ENCODE results near the gene DUSP28. TPM values are rescaled to one million over a fixed set of nuclear protein-coding genes. Genes with fewer than 3 reads are reported as not detected.

DUSP28 gene
- total and polyA plus RNA-seq, 2 of the 13 experiments (the other 11 are each of a cell fraction or from before 2014, with no cell fraction given): 5.2 to 8.6 TPM

- no peak for TF ChIP-seq CSRNP1 (CRISPR knock-in tag; IDR thresholded peaks at IDR 0.05)
- TF ChIP-seq ATAD3A (CRISPR knock-in tag; IDR thresholded peaks at IDR 0.05): no peak
- TF ChIP-seq MAF1 (CRISPR knock-in tag; IDR thresholded peaks at IDR 0.05; ENCODE audit: borderline replicate concordance): no peak
- TF ChIP-seq ZNF75D (CRISPR knock-in tag; IDR thresholded peaks at IDR 0.05; ENCODE audit: borderline replicate concordance): no peak
- TF ChIP-seq NCOA5 (CRISPR knock-in tag; IDR thresholded peaks at IDR 0.05): no peak
- TF ChIP-seq NFRKB (IDR thresholded peaks at IDR 0.05): no peak
- TF ChIP-seq ZNF607 (CRISPR knock-in tag; IDR thresholded peaks at IDR 0.05; ENCODE audit: borderline replicate concordance): no peak
- TF ChIP-seq TSC22D2 (CRISPR knock-in tag; IDR thresholded peaks at IDR 0.05; ENCODE audit: borderline replicate concordance): peak; percentile 60; the same call in 1 of the 2 replicates
- peak; percentile 44; the same call in 1 of the 2 replicates for TF ChIP-seq ZNF563 (CRISPR knock-in tag; IDR thresholded peaks at IDR 0.05)
- peak; percentile 94; the same call in 1 of the 2 replicates for TF ChIP-seq ZKSCAN8 (CRISPR knock-in tag; IDR thresholded peaks at IDR 0.05; ENCODE audit: borderline replicate concordance)
- peak; percentile 56; the same call in 1 of the 2 replicates for TF ChIP-seq PITX1 (CRISPR knock-in tag; IDR thresholded peaks at IDR 0.05)
- no peak for TF ChIP-seq ZNF782 (CRISPR knock-in tag; IDR thresholded peaks at IDR 0.05; ENCODE audit: borderline replicate concordance)
- TF ChIP-seq ZFX (CRISPR knock-in tag; IDR thresholded peaks at IDR 0.05; ENCODE audit: low read depth): peak; percentile 68; the same call in 1 of the 2 replicates
- TF ChIP-seq HMG20B (CRISPR knock-in tag; conservative IDR thresholded peaks at IDR 0.05): peak; percentile 56; the same call in 1 of the 2 replicates
- peak; percentile 61; the same call in 1 of the 2 replicates for TF ChIP-seq SAFB2 (CRISPR knock-in tag; IDR thresholded peaks at IDR 0.05; ENCODE audit: borderline replicate concordance, low read depth)
- no peak for TF ChIP-seq NFAT5 (CRISPR knock-in tag; IDR thresholded peaks at IDR 0.05)
- TF ChIP-seq ZNF326 (CRISPR knock-in tag; IDR thresholded peaks at IDR 0.05; ENCODE audit: borderline replicate concordance): no peak
- peak; percentile 14; the same call in 1 of the 2 replicates for TF ChIP-seq ARID3A (IDR thresholded peaks at IDR 0.05; ENCODE audit: low read depth, low read length)
- no peak for TF ChIP-seq RORA (CRISPR knock-in tag; IDR thresholded peaks at IDR 0.05)
- no peak for TF ChIP-seq ATM (IDR thresholded peaks at IDR 0.05; ENCODE audit: borderline replicate concordance)
These were observed 19.8 kb downstream of the DUSP28 start (continued) for GRCh38 chr2:240579771-240580614.
